K562 (cell line): ENCODE measurements around the gene ITPA. TPM values are rescaled to one million over a fixed set of nuclear protein-coding genes. Genes with fewer than 3 reads are reported as not detected.

ENCODE experiments used
- ELF2 ChIP-seq: fragments of 250-450 bp; sonication (Bioruptor Pico); IDR thresholded peaks from 2 replicates; pipeline ENCODE4 v1.5.0; 2021; ENCODE audit warnings: mild to moderate bottlenecking
- HDAC3 ChIP-seq: fragments of 450-650 bp; IDR thresholded peaks from 2 replicates; pipeline ENCODE4 v1.6.1; 2018; ENCODE audit warnings: borderline replicate concordance, mild to moderate bottlenecking, moderate library complexity; ENCODE audit not compliant: partially characterized antibody
- POLR2G ChIP-seq: fragments of 200-400 bp; formaldehyde crosslinking; IDR thresholded peaks from 2 replicates; pipeline ENCODE4 v1.6.1; 2017; ENCODE audit warnings: low read depth, mild to moderate bottlenecking, antibody characterized with exemption, low read length, moderate library complexity
- RBM25 ChIP-seq: fragments of 200-400 bp; formaldehyde crosslinking; IDR thresholded peaks from 2 replicates; pipeline ENCODE4 v1.6.1; 2018; ENCODE audit warnings: low read length, low read depth, moderate library complexity; ENCODE audit not compliant: severe bottlenecking
- ZNF445 ChIP-seq: fragments of 250-450 bp; sonication (Bioruptor Pico); IDR thresholded peaks from 2 replicates; pipeline ENCODE4 v1.4.0; 2020; ENCODE audit warnings: low read depth, mild to moderate bottlenecking, moderate library complexity
- polyA plus RNA-seq, 8 experiments: library from polyadenylated mRNA; depleted of rRNA in 4 of 8; stranded (reverse) in 5 of 8; unstranded in 3 of 8; fragments of >200 nt; fragmentation: Nextera tagmentation in 2 of 8; fragmentation: Illumina TruSeq in 1 of 8; extraction: Ambion mirVana in 2 of 8; extraction: Trizol in 1 of 8; gene quantifications; 2 replicates each; pipeline versions ENCODE4 v1.2.1 to v1.2.3, GENCODE V29; 2011 to 2014; ENCODE audit warnings: inconsistent platforms in 1 of 8, missing spikeins in 1 of 8
- total RNA-seq, 7 experiments: library from RNA; depleted of rRNA in 6 of 7; stranded (reverse); fragments of >200 nt in 6 of 7; fragmentation: Illumina TruSeq in 2 of 7; extraction: Trizol in 2 of 7; gene quantifications; 2 replicates each; pipeline versions ENCODE4 v1.2.1 to v1.2.3, GENCODE V29; 2011 to 2021; ENCODE audit warnings: low replicate concordance in 1 of 7
- TF ChIP-seq, protein P1 (sequence below): fragments of 250-450 bp; sonication (Bioruptor Pico); IDR thresholded peaks from 2 replicates; pipeline ENCODE4 v1.4.0; 2020; ENCODE audit warnings: mild to moderate bottlenecking, moderate library complexity
- TF ChIP-seq, protein P2 (sequence below): sonication (generic); formaldehyde crosslinking; IDR thresholded peaks from 2 replicates; pipeline ENCODE4 v1.8.0; 2023; ENCODE audit warnings: mild to moderate bottlenecking, missing genetic modification reagents
- TF ChIP-seq, protein P3 (sequence below): fragments of 250-450 bp; sonication (Bioruptor Pico); IDR thresholded peaks from 2 replicates; pipeline ENCODE4 v1.5.0; 2022; ENCODE audit warnings: mild to moderate bottlenecking

ITPA gene
- total and polyA plus RNA-seq, 9 of the 15 experiments (the other 6 are each of a cell fraction or from before 2014, with no cell fraction given), result 5.0 to 79.7 (median 36.7) TPM

DNA sequence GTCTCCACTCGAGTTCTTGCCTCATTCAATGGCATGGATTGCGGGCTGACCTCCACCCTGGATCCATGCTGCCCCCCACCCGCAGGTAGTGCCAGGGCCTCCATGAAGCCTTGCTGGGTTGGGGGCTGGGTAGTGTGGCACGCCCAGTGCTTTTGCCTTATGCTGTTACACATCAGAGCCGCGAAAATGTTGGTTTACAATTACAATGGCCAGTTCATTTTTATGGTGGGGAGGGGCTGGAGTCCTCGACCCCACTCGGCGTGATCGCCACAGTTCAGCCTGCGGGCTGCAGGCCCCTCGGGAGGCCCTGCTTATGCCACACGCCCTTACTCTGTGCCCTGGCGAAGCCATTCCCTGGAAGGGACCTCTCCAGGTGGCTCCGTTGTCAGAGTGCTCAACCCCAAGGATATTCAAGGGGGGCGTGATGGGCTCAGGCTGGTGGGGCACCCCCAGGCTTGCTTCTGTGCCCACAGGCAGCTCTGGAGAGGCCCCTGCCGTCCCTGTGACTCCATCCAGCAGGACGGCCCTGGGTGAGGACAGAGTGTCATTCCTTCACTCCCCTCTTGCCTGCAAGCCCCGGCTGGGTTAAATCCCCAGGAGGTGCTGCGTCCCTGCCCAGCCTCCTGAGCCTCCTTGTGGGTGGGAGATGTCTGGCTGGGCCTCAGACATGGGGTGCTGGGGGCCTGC, 14.8 kb downstream of the ITPA start (continued):
- TF ChIP-seq POLR2G (peak; percentile 37; the same call in 1 of the 2 replicates), ELF2 (CRISPR knock-in tag) (no peak), HDAC3 (no peak), ZNF445 (CRISPR knock-in tag) (no peak), RBM25 (no peak)
- TF ChIP-seq, protein P1, sequence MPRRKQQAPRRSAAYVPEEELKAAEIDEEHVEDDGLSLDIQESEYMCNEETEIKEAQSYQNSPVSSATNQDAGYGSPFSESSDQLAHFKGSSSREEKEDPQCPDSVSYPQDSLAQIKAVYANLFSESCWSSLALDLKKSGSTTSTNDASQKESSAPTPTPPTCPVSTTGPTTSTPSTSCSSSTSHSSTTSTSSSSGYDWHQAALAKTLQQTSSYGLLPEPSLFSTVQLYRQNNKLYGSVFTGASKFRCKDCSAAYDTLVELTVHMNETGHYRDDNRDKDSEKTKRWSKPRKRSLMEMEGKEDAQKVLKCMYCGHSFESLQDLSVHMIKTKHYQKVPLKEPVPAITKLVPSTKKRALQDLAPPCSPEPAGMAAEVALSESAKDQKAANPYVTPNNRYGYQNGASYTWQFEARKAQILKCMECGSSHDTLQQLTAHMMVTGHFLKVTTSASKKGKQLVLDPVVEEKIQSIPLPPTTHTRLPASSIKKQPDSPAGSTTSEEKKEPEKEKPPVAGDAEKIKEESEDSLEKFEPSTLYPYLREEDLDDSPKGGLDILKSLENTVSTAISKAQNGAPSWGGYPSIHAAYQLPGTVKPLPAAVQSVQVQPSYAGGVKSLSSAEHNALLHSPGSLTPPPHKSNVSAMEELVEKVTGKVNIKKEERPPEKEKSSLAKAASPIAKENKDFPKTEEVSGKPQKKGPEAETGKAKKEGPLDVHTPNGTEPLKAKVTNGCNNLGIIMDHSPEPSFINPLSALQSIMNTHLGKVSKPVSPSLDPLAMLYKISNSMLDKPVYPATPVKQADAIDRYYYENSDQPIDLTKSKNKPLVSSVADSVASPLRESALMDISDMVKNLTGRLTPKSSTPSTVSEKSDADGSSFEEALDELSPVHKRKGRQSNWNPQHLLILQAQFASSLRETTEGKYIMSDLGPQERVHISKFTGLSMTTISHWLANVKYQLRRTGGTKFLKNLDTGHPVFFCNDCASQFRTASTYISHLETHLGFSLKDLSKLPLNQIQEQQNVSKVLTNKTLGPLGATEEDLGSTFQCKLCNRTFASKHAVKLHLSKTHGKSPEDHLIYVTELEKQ (CRISPR knock-in tag), result no peak
- TF ChIP-seq, protein P2, sequence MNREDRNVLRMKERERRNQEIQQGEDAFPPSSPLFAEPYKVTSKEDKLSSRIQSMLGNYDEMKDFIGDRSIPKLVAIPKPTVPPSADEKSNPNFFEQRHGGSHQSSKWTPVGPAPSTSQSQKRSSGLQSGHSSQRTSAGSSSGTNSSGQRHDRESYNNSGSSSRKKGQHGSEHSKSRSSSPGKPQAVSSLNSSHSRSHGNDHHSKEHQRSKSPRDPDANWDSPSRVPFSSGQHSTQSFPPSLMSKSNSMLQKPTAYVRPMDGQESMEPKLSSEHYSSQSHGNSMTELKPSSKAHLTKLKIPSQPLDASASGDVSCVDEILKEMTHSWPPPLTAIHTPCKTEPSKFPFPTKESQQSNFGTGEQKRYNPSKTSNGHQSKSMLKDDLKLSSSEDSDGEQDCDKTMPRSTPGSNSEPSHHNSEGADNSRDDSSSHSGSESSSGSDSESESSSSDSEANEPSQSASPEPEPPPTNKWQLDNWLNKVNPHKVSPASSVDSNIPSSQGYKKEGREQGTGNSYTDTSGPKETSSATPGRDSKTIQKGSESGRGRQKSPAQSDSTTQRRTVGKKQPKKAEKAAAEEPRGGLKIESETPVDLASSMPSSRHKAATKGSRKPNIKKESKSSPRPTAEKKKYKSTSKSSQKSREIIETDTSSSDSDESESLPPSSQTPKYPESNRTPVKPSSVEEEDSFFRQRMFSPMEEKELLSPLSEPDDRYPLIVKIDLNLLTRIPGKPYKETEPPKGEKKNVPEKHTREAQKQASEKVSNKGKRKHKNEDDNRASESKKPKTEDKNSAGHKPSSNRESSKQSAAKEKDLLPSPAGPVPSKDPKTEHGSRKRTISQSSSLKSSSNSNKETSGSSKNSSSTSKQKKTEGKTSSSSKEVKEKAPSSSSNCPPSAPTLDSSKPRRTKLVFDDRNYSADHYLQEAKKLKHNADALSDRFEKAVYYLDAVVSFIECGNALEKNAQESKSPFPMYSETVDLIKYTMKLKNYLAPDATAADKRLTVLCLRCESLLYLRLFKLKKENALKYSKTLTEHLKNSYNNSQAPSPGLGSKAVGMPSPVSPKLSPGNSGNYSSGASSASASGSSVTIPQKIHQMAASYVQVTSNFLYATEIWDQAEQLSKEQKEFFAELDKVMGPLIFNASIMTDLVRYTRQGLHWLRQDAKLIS (CRISPR knock-in tag), result no peak
- TF ChIP-seq, protein P3, sequence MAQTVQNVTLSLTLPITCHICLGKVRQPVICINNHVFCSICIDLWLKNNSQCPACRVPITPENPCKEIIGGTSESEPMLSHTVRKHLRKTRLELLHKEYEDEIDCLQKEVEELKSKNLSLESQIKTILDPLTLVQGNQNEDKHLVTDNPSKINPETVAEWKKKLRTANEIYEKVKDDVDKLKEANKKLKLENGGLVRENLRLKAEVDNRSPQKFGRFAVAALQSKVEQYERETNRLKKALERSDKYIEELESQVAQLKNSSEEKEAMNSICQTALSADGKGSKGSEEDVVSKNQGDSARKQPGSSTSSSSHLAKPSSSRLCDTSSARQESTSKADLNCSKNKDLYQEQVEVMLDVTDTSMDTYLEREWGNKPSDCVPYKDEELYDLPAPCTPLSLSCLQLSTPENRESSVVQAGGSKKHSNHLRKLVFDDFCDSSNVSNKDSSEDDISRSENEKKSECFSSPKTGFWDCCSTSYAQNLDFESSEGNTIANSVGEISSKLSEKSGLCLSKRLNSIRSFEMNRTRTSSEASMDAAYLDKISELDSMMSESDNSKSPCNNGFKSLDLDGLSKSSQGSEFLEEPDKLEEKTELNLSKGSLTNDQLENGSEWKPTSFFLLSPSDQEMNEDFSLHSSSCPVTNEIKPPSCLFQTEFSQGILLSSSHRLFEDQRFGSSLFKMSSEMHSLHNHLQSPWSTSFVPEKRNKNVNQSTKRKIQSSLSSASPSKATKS (CRISPR knock-in tag), result no peak
